CD4-positive, alpha-beta T cell treated with Interleukin-15 for 1 hour (primary cell): ENCODE data around the gene CCDC152.
A peak's percentile ranks its signal among the peaks of the same experiment; 100 is the strongest.
"Not testable (repeated sequence)": the region's sequence is repeated elsewhere in the genome, so short reads cannot be mapped to it uniquely, and the experiment has no call there.

Source experiments
- DNase-seq: peaks from one replicate; pipeline ENCODE4 v3.0.0-alpha.2; 2020

CCDC152 gene, protein sequence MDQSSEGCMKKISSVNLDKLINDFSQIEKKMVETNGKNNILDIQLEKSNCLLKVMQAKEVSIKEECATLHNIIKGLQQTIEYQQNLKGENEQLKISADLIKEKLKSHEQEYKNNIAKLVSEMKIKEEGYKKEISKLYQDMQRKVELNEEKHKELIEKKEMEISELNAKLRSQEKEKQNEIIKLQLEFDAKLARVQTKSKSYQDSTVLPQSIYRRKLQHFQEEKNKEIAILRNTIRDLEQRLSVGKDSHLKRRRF

DNA sequence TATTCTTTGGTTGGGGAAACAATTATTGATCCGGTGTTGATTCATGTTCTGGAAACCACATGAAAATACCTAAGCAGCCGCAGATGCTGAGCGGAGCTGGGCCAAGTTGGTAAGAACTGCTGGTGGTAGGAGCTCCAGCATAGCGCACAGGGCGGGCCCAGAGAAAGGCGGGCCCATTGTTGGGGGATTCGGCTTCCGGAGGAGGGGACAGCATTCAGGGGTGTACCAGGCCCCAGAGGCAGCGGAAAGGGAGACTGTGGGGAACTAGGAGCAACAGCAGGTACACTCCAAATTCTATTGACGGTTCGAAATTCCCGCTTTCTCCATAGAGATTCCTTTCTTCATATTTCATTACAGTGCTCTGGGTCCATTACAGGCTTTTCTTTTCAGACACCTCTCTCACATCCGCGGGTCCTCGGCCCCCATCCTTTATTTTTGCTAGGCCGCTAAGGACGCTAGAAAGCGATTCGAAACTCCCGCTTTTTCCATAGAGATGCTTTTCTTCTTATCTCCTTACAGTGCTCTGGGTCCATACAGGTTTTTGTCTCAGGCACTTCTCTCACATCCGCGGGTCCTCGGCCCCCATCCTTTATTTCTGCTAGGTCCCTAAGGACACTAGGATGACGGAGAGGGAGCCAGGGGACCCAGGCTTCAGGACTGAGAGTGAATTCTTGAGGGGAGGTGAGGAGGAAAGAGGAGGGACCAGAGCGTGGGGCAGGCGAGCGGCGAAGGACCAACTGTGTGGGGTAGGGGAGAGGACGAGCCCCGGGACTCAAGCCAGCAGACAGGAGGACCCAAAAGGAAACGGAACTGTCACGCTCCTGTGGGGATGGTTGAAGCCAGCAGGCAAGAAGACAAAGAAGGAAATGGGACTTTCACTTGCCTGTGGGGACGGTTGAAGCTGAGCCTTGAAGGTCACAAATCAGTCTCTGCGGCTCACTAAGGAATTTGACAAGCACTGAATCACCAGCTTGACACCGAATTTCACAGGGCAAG lies at the start of gene CCDC152:
Gene CCDC152, plus strand, starts transcription at position 213 of the 996 bp plus-strand sequence. CDS start 2,304 bp downstream, outside the sequence.
- peak; percentile 32 for DNase-seq

DNA sequence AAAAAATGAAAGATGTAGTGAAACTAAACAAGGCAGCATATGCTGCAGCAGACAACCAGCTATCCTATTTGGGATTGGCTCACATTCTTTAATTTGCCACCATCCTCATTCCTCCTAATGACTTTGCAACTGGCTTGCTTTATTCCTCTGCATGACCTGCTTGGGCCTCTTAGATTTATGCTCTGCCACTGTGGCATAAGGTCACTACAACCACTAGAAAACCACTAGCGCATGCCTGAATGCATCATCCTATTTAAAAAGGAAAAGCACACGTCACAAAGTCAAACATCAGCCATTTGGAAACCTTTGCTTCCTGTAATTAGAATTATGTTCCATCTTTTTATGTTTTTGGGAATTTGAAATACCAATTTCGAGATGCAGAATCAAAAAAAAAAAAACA lies 40.8 kb upstream of the CCDC152 start:
- DNase-seq = no peak

DNA sequence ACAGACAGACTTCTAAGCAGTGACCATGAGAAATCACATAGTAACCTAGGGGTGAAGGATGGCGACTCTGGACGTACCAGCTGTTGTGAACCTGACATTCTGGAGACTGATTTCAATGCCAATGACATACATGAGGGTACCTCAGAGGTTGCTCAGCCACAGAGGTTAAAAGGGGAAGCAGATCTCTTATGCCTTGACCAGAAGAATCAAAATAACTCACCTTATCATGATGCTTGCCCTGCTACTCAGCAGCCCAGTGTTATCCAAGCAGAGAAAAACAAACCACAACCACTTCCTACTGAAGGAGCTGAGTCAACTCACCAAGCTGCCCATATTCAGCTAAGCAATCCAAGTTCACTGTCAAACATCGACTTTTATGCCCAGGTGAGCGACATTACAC lies 38.0 kb upstream of the CCDC152 start:
- DNase-seq = no peak

DNA sequence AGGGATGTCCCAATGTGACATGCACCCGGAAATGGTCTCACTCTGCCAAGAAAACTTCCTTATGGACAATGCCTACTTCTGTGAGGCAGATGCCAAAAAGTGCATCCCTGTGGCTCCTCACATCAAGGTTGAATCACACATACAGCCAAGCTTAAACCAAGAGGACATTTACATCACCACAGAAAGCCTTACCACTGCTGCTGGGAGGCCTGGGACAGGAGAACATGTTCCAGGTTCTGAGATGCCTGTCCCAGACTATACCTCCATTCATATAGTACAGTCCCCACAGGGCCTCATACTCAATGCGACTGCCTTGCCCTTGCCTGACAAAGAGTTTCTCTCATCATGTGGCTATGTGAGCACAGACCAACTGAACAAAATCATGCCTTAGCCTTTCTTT lies 37.6 kb upstream of the CCDC152 start:
- DNase-seq = no peak

DNA sequence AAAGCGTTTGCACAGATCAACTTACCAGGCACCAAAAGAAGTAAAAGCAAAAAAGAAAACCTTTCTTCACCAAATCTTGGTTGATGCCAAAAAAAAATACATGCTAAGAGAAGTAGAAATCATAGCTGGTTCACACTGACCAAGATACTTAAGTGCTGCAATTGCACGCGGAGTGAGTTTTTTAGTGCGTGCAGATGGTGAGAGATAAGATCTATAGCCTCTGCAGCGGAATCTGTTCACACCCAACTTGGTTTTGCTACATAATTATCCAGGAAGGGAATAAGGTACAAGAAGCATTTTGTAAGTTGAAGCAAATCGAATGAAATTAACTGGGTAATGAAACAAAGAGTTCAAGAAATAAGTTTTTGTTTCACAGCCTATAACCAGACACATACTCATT lies 36.4 kb upstream of the CCDC152 start:
- DNase-seq = no peak

DNA sequence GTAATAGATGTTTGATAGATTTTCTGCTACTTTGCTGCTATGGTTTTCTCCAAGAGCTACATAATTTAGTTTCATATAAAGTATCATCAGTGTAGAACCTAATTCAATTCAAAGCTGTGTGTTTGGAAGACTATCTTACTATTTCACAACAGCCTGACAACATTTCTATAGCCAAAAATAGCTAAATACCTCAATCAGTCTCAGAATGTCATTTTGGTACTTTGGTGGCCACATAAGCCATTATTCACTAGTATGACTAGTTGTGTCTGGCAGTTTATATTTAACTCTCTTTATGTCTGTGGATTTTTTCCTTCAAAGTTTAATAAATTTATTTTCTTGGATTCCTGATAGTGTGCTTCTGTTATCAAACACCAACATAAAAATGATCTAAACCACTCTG lies 35.1 kb upstream of the CCDC152 start:
- no peak for DNase-seq

DNA sequence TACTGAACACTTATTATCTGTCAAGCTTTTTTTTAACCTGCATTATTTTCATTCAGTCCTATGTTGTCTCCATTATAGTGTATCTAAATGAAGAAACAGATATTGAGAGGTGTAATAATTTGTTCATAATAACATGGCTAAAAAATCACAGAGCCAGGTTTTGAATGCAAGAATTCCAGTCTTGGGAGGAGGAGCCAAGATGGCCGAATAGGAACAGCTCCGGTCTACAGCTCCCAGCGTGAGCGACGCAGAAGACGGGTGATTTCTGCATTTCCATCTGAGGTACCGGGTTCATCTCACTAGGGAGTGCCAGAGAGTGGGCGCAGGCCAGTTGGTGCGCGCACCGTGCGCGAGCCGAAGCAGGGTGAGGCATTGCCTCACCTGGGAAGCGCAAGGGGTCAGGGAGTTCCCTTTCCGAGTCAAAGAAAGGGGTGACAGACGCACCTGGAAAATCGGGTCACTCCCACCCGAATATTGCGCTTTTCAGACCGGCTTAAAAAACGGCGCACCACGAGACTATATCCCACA lies 22.0 kb upstream of the CCDC152 start:
- not testable (repeated sequence) for DNase-seq

DNA sequence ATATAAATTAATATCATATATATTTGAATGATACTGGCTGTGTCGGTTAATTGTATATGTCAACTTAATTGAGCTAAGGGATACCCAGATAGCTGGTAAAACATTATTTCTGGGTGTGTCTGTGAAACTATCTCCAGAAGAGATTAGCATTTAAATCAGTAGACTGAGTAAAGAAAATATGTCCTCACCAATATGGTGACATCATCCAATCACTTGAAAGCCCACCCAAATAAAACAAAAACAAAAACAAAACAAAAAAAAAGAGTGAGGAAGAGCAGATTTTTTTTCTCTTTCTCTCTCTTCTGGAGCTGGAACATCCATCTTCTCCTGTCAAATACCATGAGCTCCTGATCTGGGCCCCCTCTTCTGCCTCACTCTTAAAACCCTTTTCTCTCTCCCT lies 15.7 kb upstream of the CCDC152 start:
- DNase-seq = no peak

DNA sequence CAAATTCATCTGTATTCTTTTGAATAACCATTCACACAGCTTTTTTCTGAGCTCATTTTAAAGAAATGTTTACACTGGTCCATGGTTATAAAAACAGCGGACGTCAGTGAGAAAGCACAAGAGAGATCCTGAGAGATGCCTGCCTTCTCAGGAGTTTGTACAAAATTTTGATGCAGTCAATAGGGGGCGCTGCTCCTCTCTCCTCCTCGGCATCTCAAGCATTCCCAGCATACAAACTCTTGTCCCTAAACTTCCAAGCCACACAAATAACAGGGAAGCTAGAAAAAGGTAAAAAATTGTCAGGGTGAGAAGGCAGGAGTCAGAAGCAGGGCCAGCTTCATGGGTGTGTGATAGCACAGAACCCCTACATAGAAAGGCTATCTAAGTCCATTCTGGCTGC lies 11.2 kb upstream of the CCDC152 start:
- DNase-seq = no peak

DNA sequence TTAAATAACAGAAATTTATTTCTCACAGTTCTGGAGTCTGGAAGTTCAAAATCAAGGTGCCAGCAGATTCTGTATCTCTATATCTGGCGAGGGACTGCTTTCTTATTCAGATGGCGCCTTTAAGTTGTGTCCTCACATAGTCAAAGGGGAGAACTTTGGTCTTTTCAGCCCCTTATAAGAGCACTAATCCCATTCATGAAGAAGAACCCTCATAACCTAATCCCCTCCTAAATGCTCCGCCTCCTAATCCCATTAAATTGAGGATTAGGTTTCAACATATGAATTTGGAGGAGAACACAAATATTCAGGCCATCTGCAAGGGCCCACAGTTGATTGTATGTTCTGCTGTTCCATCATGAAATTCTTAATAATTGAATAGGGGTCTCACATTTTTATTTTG lies 10.8 kb upstream of the CCDC152 start:
- DNase-seq = no peak

DNA sequence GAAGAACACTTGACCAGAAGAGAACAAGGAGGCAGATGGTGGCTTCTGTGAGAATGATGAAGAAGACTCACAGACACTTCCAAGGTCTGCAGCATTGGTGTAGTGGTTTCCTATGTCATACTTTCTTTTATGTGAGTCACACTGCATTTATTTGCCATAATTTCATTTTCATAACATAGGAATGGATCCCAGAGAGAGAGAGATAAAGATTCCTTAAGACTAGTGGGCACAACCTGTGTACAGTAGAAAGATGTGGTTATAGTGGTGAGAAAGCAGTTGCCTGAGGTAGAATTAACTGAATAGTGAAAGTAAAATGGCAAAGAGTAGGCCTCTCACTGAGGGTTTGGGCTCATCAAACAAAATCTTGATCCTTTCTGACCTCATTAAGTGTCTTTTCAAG lies 7.6 kb upstream of the CCDC152 start:
- no peak for DNase-seq

DNA sequence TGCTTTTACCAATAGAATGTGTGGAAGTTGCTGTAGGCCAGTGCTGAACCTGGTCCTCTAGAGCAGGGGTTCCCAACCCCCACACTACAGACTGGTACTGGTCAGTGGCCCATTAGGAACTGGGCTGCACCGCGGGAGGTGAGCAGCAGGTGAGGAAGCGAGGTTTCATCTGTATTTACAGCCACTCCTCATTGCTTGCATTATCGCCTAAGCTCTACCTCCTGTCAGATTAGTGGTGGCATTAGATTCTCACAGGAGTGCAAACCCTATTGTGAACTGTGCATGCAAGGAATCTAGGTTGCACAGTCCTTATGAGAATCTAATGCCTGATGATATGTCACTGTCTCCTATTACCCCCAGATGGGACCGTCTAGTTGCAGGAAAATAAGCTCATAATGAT lies 6.1 kb upstream of the CCDC152 start:
- no peak for DNase-seq

DNA sequence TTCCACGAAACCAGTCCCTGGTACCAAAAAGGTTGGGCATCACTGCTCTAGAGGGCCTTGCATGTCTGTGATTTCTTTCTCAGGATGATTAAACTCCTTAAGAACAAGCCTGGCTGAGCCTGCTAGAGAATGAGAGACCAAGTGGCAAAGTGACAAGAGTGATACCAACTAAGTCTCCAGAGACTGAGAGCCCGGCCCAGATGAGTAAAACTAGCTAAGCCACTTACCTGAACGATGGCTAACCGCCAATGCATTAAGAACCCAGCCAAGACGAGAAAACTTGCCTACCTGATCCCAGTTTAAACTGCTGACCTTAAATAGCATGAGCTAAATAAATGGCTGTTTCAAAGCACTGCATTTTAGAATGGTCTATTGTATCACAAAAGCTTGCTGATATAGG lies 5.6 kb upstream of the CCDC152 start:
- no peak for DNase-seq

DNA sequence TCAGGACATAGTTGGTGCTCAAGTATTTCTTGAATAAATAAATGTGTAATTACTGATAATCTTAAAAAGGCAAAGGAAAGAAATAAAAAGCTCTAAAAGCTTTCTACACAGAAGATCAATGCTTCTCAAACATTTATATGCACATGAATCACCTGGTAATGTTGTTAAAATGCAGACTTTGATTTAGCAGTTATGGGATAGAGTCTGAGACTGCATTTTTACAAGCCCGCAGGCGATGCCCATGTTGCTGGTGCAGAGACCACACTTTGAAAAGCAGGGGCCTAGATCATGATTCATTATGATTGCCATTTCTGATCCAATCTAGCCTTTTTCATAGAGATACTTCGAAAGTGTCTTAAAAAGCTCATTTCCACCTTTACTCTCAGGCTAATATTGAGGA lies 3.5 kb upstream of the CCDC152 start:
- no peak for DNase-seq

DNA sequence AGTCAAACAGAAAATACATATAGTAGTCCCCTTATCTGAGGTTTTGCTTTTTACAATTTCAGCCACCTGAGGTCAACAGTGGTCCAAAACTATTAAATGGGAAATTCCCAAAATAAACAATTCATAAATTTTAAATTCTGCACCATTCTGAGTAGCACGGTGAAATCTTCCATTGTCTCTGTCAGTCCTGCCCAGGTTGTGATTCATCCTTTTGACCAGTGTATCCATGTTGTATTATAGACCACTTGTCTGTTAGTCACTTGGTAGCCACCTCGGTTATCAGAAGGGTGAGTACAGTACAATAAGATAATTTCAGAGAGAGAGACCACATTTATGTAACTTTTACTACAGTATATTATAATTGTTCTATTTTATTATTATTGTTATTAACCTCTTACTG lies 2.8 kb downstream of the CCDC152 start:
- DNase-seq = no peak

DNA sequence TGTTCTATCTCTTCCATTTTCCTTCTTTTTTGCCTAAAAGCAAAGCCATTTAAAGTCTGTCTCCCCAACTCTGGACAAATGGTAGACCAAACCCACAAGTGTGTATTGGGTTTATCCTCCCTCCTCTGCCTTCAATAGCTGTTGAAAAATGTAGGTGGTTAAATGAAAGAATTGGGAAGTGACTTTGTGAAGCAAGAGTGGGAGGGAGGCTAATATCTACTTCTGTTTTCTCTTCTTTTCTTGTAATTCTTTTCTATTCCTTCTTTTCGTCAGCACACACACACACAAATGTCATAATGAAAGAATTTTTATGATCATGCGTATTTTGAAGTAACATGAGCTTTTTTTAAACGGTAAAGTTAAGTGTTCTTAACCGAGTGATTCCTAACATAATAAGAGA lies 3.8 kb downstream of the CCDC152 start:
- no peak for DNase-seq

DNA sequence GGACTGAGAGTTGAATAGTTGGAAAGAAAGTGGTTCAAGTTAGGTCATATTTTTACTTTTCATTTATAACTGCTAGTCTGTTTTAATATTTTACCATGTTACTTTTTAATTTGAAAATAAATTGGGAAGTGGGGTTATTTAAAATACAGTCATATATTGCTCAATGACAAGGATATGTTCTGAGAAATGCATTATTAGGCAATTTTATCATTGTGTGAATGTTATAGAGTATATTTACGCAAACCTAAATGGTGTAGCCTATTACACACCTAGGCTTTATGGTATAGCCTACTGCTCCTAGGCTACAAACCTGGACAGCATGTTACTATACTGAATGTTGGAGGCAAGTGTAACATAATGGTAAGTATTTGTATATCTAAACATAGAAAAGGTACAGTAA lies 5.2 kb downstream of the CCDC152 start:
- DNase-seq = no peak

DNA sequence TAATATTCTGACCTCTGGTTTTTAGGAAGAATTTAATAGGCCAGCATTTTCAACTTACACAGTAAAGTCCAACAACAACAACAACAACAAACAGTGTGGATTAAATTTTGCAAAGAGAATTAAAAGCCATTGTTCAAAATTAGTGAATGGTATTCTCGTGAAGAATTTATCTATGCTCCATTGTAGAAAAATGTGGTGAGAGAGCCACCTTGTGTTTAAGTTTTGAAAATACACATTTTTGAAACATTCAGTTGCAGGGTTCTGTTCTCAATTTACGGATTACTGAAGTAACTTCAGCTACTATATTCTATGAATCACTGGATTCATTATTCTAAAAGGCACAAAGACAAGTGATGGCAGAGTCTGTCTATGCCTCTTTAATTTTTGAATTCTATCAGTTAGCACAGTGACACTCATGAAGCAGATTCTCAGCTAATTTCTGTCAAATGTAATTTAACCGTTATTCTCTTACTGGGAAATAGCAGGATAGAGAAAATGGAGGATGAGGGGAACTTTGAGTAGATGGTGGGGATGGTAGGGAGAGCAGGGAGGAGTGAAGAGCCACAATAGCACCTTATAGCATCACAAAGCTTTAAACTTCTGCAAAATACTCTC lies 11.0 kb downstream of the CCDC152 start:
- no peak for DNase-seq

DNA sequence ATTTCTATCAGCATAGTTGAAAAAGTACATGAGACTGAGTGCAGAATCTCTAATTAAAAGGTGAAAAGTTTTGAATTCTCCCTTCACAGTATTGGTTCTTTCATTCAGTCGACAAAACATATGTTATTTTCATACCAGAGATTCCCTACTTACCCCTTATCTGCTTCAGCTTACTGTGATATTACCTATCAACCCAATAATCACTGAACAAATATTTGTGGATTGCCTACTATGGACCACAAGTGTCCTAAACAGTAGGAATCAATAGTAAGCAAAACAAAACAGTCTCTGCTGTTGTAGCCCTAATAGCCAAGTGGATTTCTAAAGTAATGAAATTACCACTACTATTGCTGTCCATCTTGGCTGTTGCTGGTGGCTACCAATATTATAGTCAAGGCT lies 11.5 kb downstream of the CCDC152 start:
- DNase-seq = no peak

DNA sequence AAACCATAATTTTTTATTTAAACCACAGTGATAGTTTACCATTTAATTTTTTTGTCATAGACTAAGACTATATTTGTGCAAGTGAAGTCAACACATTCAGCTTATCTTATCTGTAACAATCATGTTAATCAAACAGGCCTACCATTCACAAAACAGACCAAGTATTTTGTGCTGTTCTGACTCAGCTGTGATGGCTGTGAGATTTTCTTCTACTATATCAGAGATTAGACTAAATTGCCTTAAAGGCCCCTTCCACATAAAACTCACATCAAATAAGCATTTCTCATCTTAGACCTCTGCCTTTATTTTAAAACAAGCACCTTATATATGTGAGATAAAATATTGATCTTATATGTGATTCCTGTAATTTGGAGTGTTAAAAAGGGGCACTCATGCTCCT lies 13.4 kb downstream of the CCDC152 start:
- no peak for DNase-seq

DNA sequence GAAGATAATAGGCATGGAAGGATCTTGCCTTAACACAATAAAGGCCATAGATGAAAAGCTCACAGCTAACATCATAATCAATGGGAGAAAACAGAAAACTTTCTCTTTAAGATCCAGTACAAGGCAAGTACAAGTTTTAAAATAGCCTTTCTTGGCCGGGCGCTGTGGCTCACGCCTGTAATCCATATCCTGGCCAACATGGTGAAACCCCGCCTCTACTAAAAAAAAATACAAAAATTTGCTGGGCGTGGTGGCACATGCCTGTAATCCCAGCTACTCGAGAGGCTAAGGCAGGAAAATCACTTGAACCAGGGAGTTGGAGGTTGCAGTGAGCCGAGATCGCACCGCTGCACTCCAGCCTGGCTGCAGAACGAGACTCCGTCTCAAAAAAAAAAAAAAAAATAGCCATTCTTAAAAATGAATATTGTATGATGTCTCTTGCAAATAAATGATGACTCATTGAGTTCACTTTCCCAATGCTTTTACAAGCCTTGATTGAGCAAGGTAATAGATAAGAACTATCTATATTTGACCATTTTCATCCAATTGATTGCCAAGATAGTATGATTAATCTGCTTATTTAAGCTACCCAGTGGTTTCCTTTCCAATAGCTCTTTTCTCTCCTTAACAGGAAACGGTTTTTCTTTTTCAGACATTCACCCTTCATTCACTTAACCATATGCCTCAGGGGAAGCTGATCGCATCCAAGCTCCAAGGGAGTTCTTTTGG lies 15.8 kb downstream of the CCDC152 start:
- DNase-seq = no peak

DNA sequence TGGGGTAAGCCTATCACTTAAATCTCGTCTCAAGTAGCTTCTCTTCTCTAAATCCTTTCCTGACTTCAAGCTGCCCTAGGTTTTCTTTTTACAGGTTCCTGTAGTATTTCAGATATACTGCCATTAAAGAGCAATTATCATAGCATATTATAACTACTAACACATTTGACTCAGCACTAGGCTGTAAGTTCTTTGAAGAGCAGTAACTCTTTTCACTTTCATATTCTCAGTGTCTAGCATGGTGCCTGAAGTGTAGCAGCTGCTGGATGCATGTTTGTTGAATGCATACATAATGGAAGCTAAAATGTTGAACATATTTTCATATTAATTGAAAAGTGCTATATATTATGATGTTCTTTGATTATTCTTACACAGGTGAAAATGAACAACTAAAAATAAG lies 22.5 kb downstream of the CCDC152 start:
- no peak for DNase-seq

DNA sequence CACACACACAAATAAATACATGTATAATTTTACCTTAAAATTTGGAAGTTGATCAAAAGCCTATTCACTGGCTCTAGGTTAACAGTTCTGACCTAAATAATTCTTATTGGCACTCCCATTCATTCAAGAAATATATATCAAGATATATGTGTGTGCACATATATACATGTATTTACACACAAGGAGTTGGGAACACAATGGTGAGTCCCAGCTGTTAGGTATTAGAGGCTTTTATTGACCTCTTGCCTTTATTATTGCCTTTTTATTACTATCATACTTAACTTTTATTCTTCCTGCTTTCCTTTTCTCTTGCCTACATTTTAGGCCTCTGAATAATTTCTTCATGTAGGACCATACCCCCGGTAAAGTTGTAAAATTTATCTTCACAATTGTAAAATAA lies 25.0 kb downstream of the CCDC152 start:
- no peak for DNase-seq
